GM12878 (cell line): ENCODE data around the gene UBLCP1. TPM values are rescaled to one million over a fixed set of nuclear protein-coding genes. Genes with fewer than 3 reads are reported as not detected.

Experiments
- ATAC-seq: fragments of 200-7000 bp; cut with Tn5 transposase; 3 replicates; pipeline ENCODE4 v1.9.1; 2020; ENCODE audit warnings: mild to moderate bottlenecking, moderate library complexity
- BruUV-seq: library from RNA; stranded (reverse); fragments of 400-500 nt; replicated peaks from 2 replicates; lab custom pipeline; 2021; lab: Mats Ljungman, UMichigan
- CTCF ChIA-PET: fragments of 300-600 bp; sonication (Branson Sonifier 250); formaldehyde crosslinking; extraction: SDS; loops from one replicate; lab custom pipeline; 2021; ENCODE audit warnings: inconsistent platforms; lab: Yijun Ruan, JAX
- POLR2A ChIA-PET: fragments of 350-600 bp; formaldehyde crosslinking; extraction: SDS; loops from one replicate; lab custom pipeline; 2021; ENCODE audit warnings: inconsistent platforms; lab: Charles Lee
- RAD21 ChIA-PET: fragments of 300-600 bp; sonication (Branson Sonifier 250); formaldehyde crosslinking; loops from one replicate; lab custom pipeline; 2023; ENCODE audit warnings: antibody characterized with exemption; ENCODE audit not compliant: unreplicated experiment; lab: Charles Lee
- SMC1A ChIA-PET: fragments of 300-600 bp; sonication (Branson Sonifier 250); formaldehyde crosslinking; loops from one replicate; lab custom pipeline; 2023; ENCODE audit not compliant: unreplicated experiment, uncharacterized antibody; lab: Charles Lee
- DNase-seq: peaks from one replicate; pipeline ENCODE4 v3.0.0-alpha.2; 2011; ENCODE audit warnings: low read depth, low spot score
- FAIRE-seq: peaks from 3 replicates; lab custom pipeline; 2011; peaks lifted over from hg19 to GRCh38; lab: Jason Lieb, UNC
- H2AFZ ChIP-seq: 2 replicates; pipeline ENCODE4 v1.6.0; 2011; ENCODE audit warnings: low read depth, low read length, control low read depth; ENCODE audit not compliant: control insufficient read depth
- H3K27ac ChIP-seq: 2 replicates; pipeline ENCODE4 v1.5.1; 2011; ENCODE audit warnings: control low read depth; ENCODE audit not compliant: control insufficient read depth, insufficient read depth
- H3K27me3 ChIP-seq, 2 experiments: replicated peaks in 1 of 2; 2 replicates each; pipeline versions ENCODE4 v1.6.0 to v1.6.1; 2011; ENCODE audit warnings: low read length in 1 of 2; ENCODE audit not compliant: control insufficient read depth in 2 of 2, insufficient read depth in 2 of 2
- H3K36me3 ChIP-seq, 2 experiments: 2 replicates each; pipeline ENCODE4 v1.5.1; 2011; ENCODE audit warnings: low read length in 1 of 2; ENCODE audit not compliant: control insufficient read depth in 2 of 2, insufficient read depth in 2 of 2
- H3K4me1 ChIP-seq: 2 replicates; pipeline ENCODE4 v1.6.1; 2011; ENCODE audit warnings: mild to moderate bottlenecking, low read length, moderate library complexity, mixed read lengths; ENCODE audit not compliant: control insufficient read depth, insufficient read depth
- H3K4me2 ChIP-seq: 2 replicates; pipeline ENCODE4 v1.6.0; 2011; ENCODE audit warnings: control low read depth; ENCODE audit not compliant: control insufficient read depth, insufficient read depth
- H3K4me3 ChIP-seq: fragments of 200-600 bp; sonication (generic); 2 replicates; pipeline ENCODE4 v1.5.1; 2016
- H3K79me2 ChIP-seq: 2 replicates; pipeline ENCODE4 v1.6.0; 2011; ENCODE audit warnings: low read length; ENCODE audit not compliant: control insufficient read depth, insufficient read depth
- H3K9ac ChIP-seq: 2 replicates; pipeline ENCODE4 v1.8.0; 2011; ENCODE audit warnings: low read length, control low read depth, mixed read lengths; ENCODE audit not compliant: control insufficient read depth, insufficient read depth
- H3K9me3 ChIP-seq: replicated peaks from 3 replicates; pipeline ENCODE4 v1.5.1; 2011; ENCODE audit warnings: mild to moderate bottlenecking, low read length; ENCODE audit not compliant: control insufficient read depth, insufficient read depth
- H4K20me1 ChIP-seq: 2 replicates; pipeline ENCODE4 v1.6.0; 2011; ENCODE audit not compliant: control insufficient read depth, insufficient read depth
- ATF2 ChIP-seq: IDR thresholded peaks from 2 replicates; pipeline ENCODE4 v1.6.1; 2012; ENCODE audit warnings: low read length, inconsistent platforms
- CREM ChIP-seq: IDR thresholded peaks from 2 replicates; pipeline ENCODE4 v1.6.1; 2014; ENCODE audit warnings: antibody characterized with exemption, low read depth
- MEF2A ChIP-seq: IDR thresholded peaks from 2 replicates; pipeline ENCODE4 v1.6.1; 2011; ENCODE audit warnings: low read depth, mild to moderate bottlenecking, low read length, moderate library complexity; ENCODE audit not compliant: insufficient read depth
- MYB ChIP-seq: fragments of 150-350 bp; IDR thresholded peaks from 2 replicates; pipeline ENCODE4 v1.6.1; 2014; ENCODE audit warnings: mild to moderate bottlenecking, low read depth, low read length, borderline replicate concordance
- RCOR1 ChIP-seq: conservative IDR thresholded peaks from 2 replicates; pipeline ENCODE4 v1.6.1; 2012; ENCODE audit warnings: low read depth, low read length, improper control_type of control experiment
- SUZ12 ChIP-seq: fragments of 200-600 bp; sonication (generic); IDR thresholded peaks from one replicate; pipeline ENCODE4 v1.6.1; 2018; ENCODE audit warnings: antibody characterized with exemption, mild to moderate bottlenecking; ENCODE audit not compliant: unreplicated experiment
- TAF1 ChIP-seq: IDR thresholded peaks from 2 replicates; pipeline ENCODE4 v1.6.1; 2011; ENCODE audit warnings: mild to moderate bottlenecking, low read depth, low read length, borderline replicate concordance
- ZBTB4 ChIP-seq: fragments of 450-650 bp; formaldehyde crosslinking; IDR thresholded peaks from 2 replicates; pipeline ENCODE4 v1.4.0; 2022; ENCODE audit warnings: mild to moderate bottlenecking, moderate library complexity
- WGBS: methylation state at CpG from one replicate; pipeline ENCODE4 v1.1.6; 2016; ENCODE audit warnings: low lambda C conversion rate; ENCODE audit not compliant: insufficient replicate concordance, insufficient coverage; ENCODE audit errors: missing lambda C conversion rate; 5-methylcytosine and 5-hydroxymethylcytosine counted together
- in situ Hi-C: fragments of 300-500 bp; cut with MboI; formaldehyde crosslinking; loops from 9 replicates; pipeline ENCODE4 v1.14.3; 2018; ENCODE audit warnings: mixed read lengths
- intact Hi-C: fragments of 100-400 bp; cut with micrococcal nuclease; formaldehyde crosslinking; loops from one replicate; pipeline ENCODE4 v1.14.2; 2022; ENCODE audit not compliant: unreplicated experiment
- polyA plus RNA-seq, 11 experiments: library from polyadenylated mRNA; depleted of rRNA in 4 of 11; unstranded in 6 of 11; stranded (reverse) in 5 of 11; fragments of >200 nt; fragmentation: Nextera tagmentation in 4 of 11; fragmentation: Illumina TruSeq in 1 of 11; extraction: Ambion mirVana in 4 of 11; extraction: Trizol in 1 of 11; gene quantifications; 1 replicate in 1 of 11; 2 replicates in 10 of 11; pipeline versions ENCODE4 v1.2.1 to v1.2.3, GENCODE V29; 2011 to 2016; ENCODE audit warnings: inconsistent platforms in 2 of 11, missing spikeins in 2 of 11, low read depth in 1 of 11
- total RNA-seq, 4 experiments: library from RNA; depleted of rRNA in 3 of 4; stranded (reverse); fragments of >200 nt in 3 of 4; fragmentation: Illumina TruSeq in 1 of 4; extraction: Trizol in 1 of 4; gene quantifications; 2 replicates each; pipeline versions ENCODE4 v1.2.1 to v1.2.3, GENCODE V29; 2013 to 2021
- TF ChIP-seq, protein P1 (sequence below): fragments of 450-650 bp; IDR thresholded peaks from 2 replicates; pipeline ENCODE4 v1.6.1; 2016; ENCODE audit warnings: mild to moderate bottlenecking
- TF ChIP-seq, protein P2 (sequence below): fragments of 450-650 bp; IDR thresholded peaks from 2 replicates; pipeline ENCODE4 v1.6.1; 2017; ENCODE audit warnings: mild to moderate bottlenecking, moderate library complexity
- TF ChIP-seq, protein P3 (sequence below): IDR thresholded peaks from 2 replicates; pipeline ENCODE4 v1.6.1; 2012; ENCODE audit warnings: low read depth, low read length, improper control_type of control experiment

UBLCP1 gene
- total and polyA plus RNA-seq, 10 of the 15 experiments (the other 5 are each of a cell fraction or from before 2014, with no cell fraction given) = 18.8 to 44.2 (median 32.1) TPM

DNA sequence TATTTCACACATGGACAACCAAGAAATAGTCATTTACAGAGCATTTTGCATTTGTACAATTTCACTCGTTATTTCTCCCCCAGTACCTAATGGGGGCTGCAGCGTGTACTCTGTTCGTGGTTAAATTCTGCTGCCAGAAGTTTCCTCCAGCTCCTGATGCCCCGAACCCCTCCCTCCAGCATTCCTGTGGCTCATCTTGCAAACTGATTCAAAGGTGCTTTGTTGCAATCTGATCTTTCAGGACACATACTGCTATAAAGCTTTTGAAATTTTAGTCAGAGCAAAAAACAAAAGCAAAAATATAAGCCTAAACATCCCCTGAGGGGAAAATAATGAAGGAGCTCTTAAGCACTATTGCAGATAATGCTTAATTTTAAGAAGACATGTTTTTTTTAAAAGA, 27.7 kb downstream of the UBLCP1 start (continued):
- TF ChIP-seq, protein P1, sequence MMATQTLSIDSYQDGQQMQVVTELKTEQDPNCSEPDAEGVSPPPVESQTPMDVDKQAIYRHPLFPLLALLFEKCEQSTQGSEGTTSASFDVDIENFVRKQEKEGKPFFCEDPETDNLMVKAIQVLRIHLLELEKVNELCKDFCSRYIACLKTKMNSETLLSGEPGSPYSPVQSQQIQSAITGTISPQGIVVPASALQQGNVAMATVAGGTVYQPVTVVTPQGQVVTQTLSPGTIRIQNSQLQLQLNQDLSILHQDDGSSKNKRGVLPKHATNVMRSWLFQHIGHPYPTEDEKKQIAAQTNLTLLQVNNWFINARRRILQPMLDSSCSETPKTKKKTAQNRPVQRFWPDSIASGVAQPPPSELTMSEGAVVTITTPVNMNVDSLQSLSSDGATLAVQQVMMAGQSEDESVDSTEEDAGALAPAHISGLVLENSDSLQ = no peak
- no peak for TF ChIP-seq RCOR1
- no peak for TF ChIP-seq SUZ12

DNA sequence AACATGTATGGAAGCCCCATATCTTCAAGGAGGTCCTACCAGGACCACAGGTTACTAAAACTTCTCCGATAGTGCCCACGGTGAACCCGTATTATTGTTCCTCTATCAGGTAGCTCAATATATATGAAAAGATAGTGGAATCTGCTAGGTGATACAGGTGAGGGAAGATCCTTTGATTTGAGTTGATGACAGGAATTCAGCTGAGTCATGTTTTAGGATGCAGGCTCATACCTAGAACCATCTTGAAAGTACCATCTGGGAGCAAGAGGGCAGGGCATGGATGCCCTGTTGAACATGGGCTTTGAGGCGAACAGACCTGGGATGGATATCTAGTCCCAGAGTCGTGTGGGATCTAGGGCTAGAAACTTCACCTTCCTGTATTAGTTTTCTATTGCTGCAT, 31.8 kb downstream of the UBLCP1 start:
- WGBS = 69% methylated on average over 5 of the region's 5 CpGs
- TF ChIP-seq, protein P2, sequence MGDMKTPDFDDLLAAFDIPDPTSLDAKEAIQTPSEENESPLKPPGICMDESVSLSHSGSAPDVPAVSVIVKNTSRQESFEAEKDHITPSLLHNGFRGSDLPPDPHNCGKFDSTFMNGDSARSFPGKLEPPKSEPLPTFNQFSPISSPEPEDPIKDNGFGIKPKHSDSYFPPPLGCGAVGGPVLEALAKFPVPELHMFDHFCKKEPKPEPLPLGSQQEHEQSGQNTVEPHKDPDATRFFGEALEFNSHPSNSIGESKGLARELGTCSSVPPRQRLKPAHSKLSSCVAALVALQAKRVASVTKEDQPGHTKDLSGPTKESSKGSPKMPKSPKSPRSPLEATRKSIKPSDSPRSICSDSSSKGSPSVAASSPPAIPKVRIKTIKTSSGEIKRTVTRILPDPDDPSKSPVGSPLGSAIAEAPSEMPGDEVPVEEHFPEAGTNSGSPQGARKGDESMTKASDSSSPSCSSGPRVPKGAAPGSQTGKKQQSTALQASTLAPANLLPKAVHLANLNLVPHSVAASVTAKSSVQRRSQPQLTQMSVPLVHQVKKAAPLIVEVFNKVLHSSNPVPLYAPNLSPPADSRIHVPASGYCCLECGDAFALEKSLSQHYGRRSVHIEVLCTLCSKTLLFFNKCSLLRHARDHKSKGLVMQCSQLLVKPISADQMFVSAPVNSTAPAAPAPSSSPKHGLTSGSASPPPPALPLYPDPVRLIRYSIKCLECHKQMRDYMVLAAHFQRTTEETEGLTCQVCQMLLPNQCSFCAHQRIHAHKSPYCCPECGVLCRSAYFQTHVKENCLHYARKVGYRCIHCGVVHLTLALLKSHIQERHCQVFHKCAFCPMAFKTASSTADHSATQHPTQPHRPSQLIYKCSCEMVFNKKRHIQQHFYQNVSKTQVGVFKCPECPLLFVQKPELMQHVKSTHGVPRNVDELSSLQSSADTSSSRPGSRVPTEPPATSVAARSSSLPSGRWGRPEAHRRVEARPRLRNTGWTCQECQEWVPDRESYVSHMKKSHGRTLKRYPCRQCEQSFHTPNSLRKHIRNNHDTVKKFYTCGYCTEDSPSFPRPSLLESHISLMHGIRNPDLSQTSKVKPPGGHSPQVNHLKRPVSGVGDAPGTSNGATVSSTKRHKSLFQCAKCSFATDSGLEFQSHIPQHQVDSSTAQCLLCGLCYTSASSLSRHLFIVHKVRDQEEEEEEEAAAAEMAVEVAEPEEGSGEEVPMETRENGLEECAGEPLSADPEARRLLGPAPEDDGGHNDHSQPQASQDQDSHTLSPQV = no peak
- TF ChIP-seq ATF2 = no peak
- TF ChIP-seq TAF1 = no peak
- TF ChIP-seq MYB = no peak
- no peak for TF ChIP-seq ZBTB4 (CRISPR knock-in tag)
- TF ChIP-seq, protein P3, sequence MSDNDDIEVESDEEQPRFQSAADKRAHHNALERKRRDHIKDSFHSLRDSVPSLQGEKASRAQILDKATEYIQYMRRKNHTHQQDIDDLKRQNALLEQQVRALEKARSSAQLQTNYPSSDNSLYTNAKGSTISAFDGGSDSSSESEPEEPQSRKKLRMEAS = no peak
- no peak for TF ChIP-seq CREM
- TF ChIP-seq MEF2A = no peak

More for the DNA sequence above, 31.8 kb downstream of the UBLCP1 start:
- H3K27me3 ChIP-seq = no peaks in the 10 kb centered on the region
- POLR2A ChIA-PET = no interaction called here
- H3K4me2 ChIP-seq = no peak overlapping the region
- no peaks in the 10 kb centered on the region for H3K4me1 ChIP-seq
- H3K79me2 ChIP-seq = no peaks in the 10 kb centered on the region
- H3K9ac ChIP-seq = no peak overlapping the region
- in situ Hi-C loops (no loop called here), intact Hi-C loops (no loop called here)
- RAD21 ChIA-PET = no interaction called here
- H3K27ac ChIP-seq = no peak overlapping the region
- no peak for DNase-seq
- ATAC-seq = no peak
- BruUV-seq = no TSS peak
- no peak for FAIRE-seq
- no peak overlapping the region for H2AFZ ChIP-seq
- CTCF ChIA-PET = interaction anchor here (0.6 to 1.4 kb wide), 4 partner anchors 8 to 697 kb away, joined by 3 to 4 read pairs (median 3); no protein-coding TSS in a partner anchor
- SMC1A ChIA-PET = no interaction called here
- H3K9me3 ChIP-seq = peaks cover 7% of the 10 kb centered on the region; the same call in 2 of the 3 replicates
- H4K20me1 ChIP-seq = no peaks in the 10 kb centered on the region
- no peaks in the 10 kb centered on the region for H3K36me3 ChIP-seq
- no peak overlapping the region for H3K4me3 ChIP-seq
